GM08714 (cell line): ENCODE results near the gene SSTR3.

ENCODE experiments used
- H3K4me3 ChIP-seq: fragments of 200-500 bp; sonication (Bioruptor generic); 2 replicates; pipeline ENCODE4 v1.5.1; 2014; ENCODE audit warnings: mild to moderate bottlenecking, low read length, inconsistent platforms
- ZNF274 ChIP-seq: IDR thresholded peaks from 2 replicates; pipeline ENCODE4 v1.6.1; 2012; ENCODE audit warnings: mild to moderate bottlenecking, low read depth, low read length

The SSTR3 gene

DNA sequence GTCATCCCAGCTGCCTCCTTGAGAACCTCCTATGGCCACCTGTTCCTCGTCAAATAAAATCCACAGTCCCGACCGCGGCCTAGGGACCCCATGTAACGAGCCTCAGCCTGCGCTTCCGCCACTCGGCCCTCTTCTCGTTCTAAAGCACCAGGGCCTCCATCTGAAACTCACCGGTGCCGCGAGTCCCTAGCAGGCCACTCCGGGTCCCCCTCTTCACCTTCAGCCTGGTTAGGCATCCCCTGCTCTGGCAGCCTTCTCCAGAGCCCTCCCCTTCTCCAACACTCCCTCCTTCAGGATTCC is 2.4 kb upstream of the SSTR3 start:
- H3K4me3 ChIP-seq: no peak overlapping the region
- TF ChIP-seq ZNF274: no peak

DNA sequence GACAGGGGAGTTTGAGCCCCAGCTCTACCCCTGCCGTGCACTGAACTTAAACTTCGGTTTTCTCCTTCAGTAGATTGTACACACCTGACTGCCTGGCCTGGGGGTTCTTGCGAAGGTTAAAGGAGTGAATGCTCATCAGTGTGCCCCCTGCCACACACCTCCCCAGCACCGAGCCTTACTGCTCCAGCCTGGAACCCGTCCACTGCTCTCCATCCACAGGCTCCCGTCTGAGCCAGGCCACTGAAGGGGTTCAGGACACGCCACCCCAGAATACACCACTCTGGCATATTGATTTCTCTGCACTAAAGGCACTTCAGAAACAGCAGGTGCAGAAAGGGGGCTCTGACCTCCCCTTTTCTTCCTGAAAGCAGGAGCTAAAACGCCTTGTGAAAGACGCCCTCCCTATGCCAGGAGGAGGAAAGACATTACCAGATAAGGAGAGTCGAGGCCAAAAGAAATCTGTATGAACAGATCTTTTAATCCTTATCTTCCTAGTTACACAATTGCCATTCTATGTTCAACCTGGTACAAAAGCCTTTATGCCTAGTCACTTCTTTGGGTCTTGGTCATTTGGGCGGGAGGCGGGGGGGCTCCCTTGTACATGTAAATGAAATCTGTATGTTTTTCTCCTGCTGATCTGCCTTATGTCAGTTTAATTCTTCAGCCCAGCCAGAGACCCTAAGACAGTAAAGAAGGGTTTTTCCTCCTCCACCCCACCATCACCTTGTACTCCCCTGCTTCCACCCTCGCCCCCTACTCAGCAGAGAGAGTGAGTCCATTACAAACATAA is 1.9 kb upstream of the SSTR3 start:
- H3K4me3 ChIP-seq: no peak overlapping the region
- no peak for TF ChIP-seq ZNF274

DNA sequence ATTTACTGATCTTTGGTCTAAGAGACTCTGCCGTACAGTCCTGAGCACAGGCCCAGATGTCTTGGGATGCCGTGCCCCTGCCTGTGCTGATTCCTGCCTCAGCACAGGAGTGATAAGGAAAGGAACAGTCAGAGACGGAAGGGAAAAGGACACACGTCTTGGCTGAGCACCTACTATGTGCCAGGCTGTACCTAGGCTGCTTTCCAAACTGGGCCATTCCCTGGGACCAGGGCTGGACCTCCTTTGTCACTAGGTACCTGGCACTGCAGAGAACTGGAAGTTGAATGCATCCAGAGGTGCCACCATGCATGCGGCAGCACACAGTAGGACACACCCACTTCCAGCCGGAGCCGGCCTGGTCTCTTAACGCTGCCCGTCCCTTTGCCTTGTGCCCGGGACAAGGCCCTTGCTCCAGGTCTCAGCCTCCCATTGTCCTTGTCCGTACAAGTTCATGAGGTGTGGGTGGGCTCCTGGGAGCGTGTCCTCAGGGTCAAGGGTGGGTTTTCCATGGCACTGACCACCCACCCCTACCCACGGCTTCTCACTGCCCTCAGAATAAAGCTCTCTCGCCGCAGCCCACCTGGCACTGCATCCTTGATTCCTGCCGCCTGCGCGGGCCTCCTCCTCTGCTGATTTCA is 1.1 kb upstream of the SSTR3 start:
- TF ChIP-seq ZNF274: no peak
- H3K4me3 ChIP-seq: no peak overlapping the region

DNA sequence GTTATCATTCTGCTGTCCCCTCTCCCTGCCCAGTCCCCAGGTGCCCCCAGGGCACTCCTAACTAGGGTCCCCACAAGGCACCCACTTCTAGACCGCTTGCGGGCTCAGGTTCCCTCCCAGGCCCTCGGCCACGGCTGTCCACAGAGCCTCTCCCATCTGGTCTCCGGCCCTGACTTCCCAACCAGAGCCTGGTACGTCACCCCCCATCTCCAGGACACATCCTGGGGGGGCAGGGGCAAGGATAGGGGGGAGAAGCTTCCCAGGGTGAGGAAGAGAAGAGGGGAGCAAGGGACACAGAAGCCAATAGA is 457 bp downstream of the SSTR3 start:
- H3K4me3 ChIP-seq: no peak overlapping the region
- TF ChIP-seq ZNF274: no peak

DNA sequence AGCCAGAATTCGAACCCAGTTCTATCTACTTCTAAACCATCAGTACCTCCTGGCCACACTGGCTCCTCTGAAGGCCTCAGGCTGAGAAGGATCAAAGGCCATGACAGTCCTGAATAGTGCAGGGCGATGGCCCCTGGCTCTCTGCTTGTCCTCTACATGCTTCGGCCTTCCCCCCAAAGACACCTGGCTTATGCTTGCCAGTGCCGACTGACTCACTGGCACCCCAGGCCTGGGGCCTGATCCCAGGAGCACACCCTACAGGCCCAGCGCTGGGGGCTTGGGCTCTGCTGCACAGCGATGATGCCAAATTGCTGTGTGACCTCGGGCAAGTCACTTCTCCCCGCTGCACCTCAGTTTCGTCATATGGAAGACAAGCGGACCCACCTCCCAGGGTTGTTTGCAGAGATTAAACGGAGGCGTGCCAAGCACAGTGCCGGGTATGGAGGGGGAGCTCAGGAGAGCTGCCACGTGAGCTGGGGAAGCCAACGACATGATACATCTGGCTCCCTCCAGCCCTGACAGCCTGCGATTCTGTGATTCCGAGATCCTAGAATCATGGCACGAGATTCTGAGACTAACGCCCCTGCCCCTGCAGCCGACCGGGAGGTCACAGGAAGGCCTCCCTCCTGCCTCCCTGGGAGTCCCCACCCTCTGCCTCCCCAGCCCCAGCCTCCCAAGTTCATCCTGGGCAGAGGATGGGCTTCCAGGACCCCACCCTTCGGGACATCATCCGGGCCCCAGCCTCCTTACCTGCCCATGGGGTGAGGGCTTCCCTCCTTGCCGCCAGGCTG is 1.0 kb downstream of the SSTR3 start:
- TF ChIP-seq ZNF274: no peak

DNA sequence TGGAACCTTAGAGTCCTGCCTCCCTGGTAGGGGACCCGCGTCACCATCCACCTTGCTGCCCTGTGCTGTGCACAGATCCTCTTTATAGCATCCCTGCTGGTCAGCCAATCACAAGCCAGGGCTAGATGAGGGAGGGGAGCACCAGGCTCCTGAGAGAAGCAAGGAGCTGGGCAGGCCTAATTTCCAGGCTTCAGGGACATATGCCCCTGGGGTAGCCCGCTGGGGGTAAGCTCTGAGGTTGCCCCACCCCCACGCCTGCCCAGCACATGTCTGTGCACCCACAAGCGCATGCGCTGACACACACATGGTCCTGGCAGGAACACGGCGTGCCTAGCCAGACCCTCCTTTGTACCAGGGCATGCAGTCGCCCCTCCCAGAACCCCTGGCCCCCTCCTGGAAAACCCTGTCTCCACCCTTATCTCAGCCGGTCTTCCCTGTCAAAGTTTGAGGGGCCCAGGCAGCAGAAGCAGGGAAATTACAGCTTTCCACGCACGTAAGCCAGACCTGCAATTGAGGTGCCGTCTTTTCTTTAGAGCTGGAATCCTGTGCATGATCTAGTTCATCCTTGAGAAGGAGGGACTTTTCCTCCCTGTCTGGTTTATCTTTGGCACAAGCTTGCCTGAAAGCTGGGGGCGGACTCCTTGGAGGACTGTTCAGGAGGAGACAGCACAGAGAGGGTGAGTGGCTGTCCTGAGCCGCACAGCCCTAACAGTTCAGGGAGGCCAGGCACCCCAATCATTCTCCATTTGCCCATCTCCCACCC is 2.1 kb downstream of the SSTR3 start:
- H3K4me3 ChIP-seq: no peak overlapping the region
- no peak for TF ChIP-seq ZNF274

More for the DNA sequence above, 1.0 kb downstream of the SSTR3 start:
- H3K4me3 ChIP-seq: no peak overlapping the region

GRCh38 chr22:37209140-37209845 is 3.0 kb downstream of the SSTR3 start:
- TF ChIP-seq ZNF274: no peak
- no peak overlapping the region for H3K4me3 ChIP-seq

GRCh38 chr22:37208401-37209139 is 3.7 kb downstream of the SSTR3 start:
- TF ChIP-seq ZNF274: no peak
- H3K4me3 ChIP-seq: no peak overlapping the region

DNA sequence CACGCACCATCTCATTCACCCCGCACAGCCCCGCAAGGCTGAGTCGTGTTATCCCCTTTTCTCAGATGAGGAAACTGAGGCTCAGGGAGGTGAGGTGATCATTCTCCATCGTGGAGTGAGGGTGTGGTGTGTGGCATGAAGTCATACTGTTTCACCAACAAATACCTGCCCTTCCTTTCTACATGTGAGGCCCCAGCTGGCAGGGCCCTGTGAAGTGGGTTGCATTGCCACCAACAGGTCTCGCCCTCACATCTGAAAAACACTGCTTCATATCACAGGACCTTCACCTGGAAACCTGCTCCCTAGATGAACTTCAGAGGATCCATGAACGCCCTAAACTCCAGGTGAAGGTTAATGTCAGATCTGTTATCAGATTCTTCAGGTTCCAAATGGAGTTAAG is 4.3 kb downstream of the SSTR3 start:
- H3K4me3 ChIP-seq: no peak overlapping the region
- TF ChIP-seq ZNF274: no peak

GRCh38 chr22:37206841-37207821 is 5.1 kb downstream of the SSTR3 start:
- TF ChIP-seq ZNF274: no peak
- H3K4me3 ChIP-seq: no peak overlapping the region

DNA sequence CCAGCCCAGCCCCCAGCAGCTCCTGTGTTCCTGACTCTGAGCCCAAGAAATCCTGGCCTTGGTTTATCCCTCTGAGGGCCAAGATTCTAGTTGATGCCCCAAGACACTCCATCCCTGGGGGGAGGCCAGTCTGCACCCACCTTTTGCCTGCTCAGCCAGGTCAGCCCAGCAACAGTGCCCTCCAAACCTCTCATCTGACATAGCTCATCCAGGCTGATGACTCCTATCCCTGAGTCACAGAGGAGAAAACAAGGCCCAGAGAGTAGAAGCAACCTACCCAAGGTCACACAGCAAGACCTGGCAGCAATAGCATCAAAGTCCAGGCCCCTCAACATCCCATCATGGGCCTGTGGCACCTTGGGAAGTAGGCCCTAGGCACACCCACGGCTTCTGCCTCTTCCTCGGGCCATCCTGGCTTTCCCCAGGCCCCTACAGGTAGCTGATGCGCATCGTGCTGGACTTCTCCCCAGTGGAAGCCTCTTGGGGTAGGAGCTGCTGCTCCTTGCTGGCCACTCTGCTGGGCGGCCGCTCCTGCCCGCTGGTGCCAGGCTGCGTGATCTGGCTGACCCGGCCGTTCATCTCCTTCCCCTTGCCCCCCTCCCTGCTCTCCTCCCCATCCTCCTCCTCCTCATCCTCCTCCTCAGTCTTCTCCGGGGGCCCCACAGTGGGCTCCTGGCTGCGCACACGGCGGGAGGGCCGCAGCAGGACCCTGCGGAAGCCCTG is 6.0 kb downstream of the SSTR3 start:
- TF ChIP-seq ZNF274: no peak
- no peak overlapping the region for H3K4me3 ChIP-seq
